ENCODE measurements around the gene IGSF8.

The IGSF8 gene

DNA sequence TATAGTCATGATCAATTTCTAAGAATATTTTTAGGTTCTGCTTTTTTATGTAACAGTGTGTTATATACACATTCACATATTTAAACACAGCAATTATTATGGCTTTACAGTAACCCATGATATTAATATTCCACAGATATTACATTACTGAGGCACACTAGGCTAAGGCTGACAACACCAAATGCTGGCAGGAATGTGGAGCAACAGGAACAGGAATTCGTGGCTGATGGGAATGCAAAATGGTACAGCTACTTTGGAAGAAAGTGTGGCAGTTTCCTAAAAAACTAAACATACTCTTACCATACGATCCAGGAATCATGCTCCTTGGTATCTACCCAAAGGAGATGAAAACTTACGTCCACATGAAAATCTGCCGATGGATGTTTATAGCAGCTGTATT is 19.0 kb downstream of the IGSF8 start:
- TF ChIP-seq, protein P1, sequence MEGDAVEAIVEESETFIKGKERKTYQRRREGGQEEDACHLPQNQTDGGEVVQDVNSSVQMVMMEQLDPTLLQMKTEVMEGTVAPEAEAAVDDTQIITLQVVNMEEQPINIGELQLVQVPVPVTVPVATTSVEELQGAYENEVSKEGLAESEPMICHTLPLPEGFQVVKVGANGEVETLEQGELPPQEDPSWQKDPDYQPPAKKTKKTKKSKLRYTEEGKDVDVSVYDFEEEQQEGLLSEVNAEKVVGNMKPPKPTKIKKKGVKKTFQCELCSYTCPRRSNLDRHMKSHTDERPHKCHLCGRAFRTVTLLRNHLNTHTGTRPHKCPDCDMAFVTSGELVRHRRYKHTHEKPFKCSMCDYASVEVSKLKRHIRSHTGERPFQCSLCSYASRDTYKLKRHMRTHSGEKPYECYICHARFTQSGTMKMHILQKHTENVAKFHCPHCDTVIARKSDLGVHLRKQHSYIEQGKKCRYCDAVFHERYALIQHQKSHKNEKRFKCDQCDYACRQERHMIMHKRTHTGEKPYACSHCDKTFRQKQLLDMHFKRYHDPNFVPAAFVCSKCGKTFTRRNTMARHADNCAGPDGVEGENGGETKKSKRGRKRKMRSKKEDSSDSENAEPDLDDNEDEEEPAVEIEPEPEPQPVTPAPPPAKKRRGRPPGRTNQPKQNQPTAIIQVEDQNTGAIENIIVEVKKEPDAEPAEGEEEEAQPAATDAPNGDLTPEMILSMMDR (IDR thresholded peaks at IDR 0.05; ENCODE audit: extremely low read depth, missing control alignments) = no peak
- DNase-seq (ENCODE audit: low spot score) = no peak

DNA sequence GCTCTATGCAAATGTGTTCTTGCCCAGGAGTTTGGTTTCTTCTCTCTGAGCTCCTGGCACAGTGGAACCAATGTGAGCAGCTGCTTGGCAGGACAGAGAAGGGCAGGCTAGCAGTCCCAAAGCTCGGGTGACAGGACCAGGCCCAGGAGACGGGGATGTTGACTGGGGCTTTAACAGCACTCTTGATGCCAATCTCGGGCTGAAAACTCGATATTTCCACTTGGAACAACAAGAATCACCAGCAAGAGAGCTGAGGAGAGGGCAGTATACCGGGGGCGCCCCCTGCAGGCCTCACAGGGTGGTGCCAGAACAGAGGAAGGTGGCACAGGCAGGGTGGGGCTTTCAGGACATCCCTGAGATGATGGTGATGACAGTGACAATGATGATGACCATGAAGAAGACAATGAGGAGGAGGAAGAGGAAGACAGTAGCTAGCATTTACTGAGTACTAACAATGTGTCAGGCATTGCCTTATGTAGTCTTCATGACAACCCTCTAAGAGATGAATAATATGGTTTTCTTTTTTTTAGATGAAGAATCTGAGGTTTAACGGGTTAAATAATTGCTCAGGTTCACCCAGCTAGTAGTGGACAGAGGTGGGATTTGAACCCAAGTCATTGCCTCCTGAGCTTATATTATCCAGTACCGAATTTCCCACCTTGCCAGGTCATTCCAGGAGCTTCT is 19.8 kb downstream of the IGSF8 start:
- peak; percentile 82 for DNase-seq (ENCODE audit: low spot score)
- TF ChIP-seq, protein P1 (IDR thresholded peaks at IDR 0.05; ENCODE audit: extremely low read depth, missing control alignments) = peak; percentile 81

GRCh38 chr1:160077486-160077885 is 20.9 kb downstream of the IGSF8 start:
- no peak for DNase-seq (ENCODE audit: low spot score)
- TF ChIP-seq, protein P1 (IDR thresholded peaks at IDR 0.05; ENCODE audit: extremely low read depth, missing control alignments) = no peak

GRCh38 chr1:160076295-160076694 is 22.1 kb downstream of the IGSF8 start:
- no peak for DNase-seq (ENCODE audit: low spot score)
- TF ChIP-seq, protein P1 (IDR thresholded peaks at IDR 0.05; ENCODE audit: extremely low read depth, missing control alignments) = no peak

GRCh38 chr1:160075836-160076235 is 22.6 kb downstream of the IGSF8 start:
- no peak for DNase-seq (ENCODE audit: low spot score)
- TF ChIP-seq, protein P1 (IDR thresholded peaks at IDR 0.05; ENCODE audit: extremely low read depth, missing control alignments) = no peak

- TF ChIP-seq, protein P1 (IDR thresholded peaks at IDR 0.05; ENCODE audit: extremely low read depth, missing control alignments) = no peak
- no peak for DNase-seq (ENCODE audit: low spot score)
Measured at GRCh38 chr1:160074865-160075264, 23.6 kb downstream of the IGSF8 start.

DNA sequence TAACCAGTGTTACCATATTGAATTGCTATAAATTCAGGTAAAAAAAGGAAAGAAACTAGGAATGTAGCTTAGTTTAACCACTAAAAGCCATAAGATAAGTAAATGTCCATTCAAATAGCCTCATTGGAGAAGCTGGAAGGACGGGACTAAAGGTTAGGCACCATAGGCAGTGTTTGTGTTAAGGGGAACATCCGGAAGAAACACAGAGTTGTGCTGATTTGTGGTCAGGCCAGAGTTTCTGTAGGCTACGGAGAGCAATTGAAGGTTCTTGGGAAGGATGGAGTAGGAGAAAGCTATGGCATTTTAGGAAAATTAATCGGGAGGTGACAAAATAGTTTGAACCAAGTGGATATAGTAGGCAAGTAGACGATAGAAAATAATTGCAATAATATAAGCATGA is 27.1 kb downstream of the IGSF8 start:
- TF ChIP-seq, protein P1 (IDR thresholded peaks at IDR 0.05; ENCODE audit: extremely low read depth, missing control alignments) = no peak
- DNase-seq (ENCODE audit: low spot score) = no peak

Measured in GM20000 (cell line).